Stomach (tissue), 9 donors: ENCODE results near the gene OGN. TPM values are rescaled to one million over a fixed set of nuclear protein-coding genes. Genes with fewer than 3 reads are reported as not detected.
"Not testable (repeated sequence)": the region's sequence is repeated elsewhere in the genome, so short reads cannot be mapped to it uniquely, and the experiment has no call there.

Experiments
- DNase-seq, 2 donors: peaks; one replicate each; pipeline versions ENCODE4 v3.0.0 to v3.0.0-alpha.2; 2013 to 2019
- H3K27ac ChIP-seq, 5 donors: fragments of 200-600 bp in 4 of 5; sonication (generic) in 4 of 5; one replicate each; pipeline ENCODE4 v1.5.1; 2013 to 2019; ENCODE audit warnings: mild to moderate bottlenecking in 1 of 5, moderate library complexity in 1 of 5
- H3K27me3 ChIP-seq, 3 donors: fragments of 200-600 bp; sonication (generic); one replicate each; pipeline ENCODE4 v1.5.1; 2017 to 2019; ENCODE audit warnings: mixed run types in 1 of 3
- H3K36me3 ChIP-seq, 4 donors: fragments of 200-600 bp; sonication (generic); 1 replicate in 3 of 4; 2 replicates in 1 of 4; pipeline ENCODE4 v1.5.1; 2016 to 2019
- H3K4me1 ChIP-seq, 4 donors: fragments of 200-600 bp; sonication (generic); one replicate each; pipeline ENCODE4 v1.5.1; 2016 to 2019
- H3K4me3 ChIP-seq, 4 donors: fragments of 200-600 bp; sonication (generic) in 3 of 4; one replicate each; pipeline ENCODE4 v1.5.1; 2016 to 2019; ENCODE audit warnings: mild to moderate bottlenecking in 1 of 4
- H3K9me3 ChIP-seq, 4 donors: fragments of 200-600 bp; sonication (generic); one replicate each; pipeline ENCODE4 v1.5.1; 2016 to 2019
- CTCF ChIP-seq, 7 experiments: fragments of 450-650 bp in 4 of 7; fragments of 200-600 bp in 3 of 7; sonication (generic) in 3 of 7; IDR thresholded peaks; one replicate each; pipeline ENCODE4 v1.5.1; 2016 to 2019; ENCODE audit warnings: antibody characterized with exemption in 7 of 7, control low read depth in 2 of 7, mild to moderate bottlenecking in 1 of 7
- EP300 ChIP-seq: sonication (generic); formaldehyde crosslinking; IDR thresholded peaks from one replicate; pipeline ENCODE4 v1.6.1; 2017; ENCODE audit warnings: antibody characterized with exemption
- POLR2A ChIP-seq, 4 donors: fragments of 450-650 bp; IDR thresholded peaks; one replicate each; pipeline ENCODE4 v1.6.1; 2016; ENCODE audit warnings: antibody characterized with exemption in 4 of 4, control low read depth in 2 of 4, mild to moderate bottlenecking in 1 of 4, moderate library complexity in 1 of 4
- POLR2AphosphoS5 ChIP-seq, 3 donors: sonication (generic); formaldehyde crosslinking; IDR thresholded peaks; one replicate each; pipeline ENCODE4 v1.6.1; 2016; ENCODE audit warnings: antibody characterized with exemption in 3 of 3
- whole genome bisulfite sequencing, 5 donors: extraction: QIAGEN DNeasy Blood & Tissue Kit in 3 of 5; methylation state at CpG; one replicate each; pipeline versions ENCODE4 v1.1.5 to v1.1.7; 2013 to 2018; 5-methylcytosine and 5-hydroxymethylcytosine counted together
- intact Hi-C: fragments of 100-400 bp; cut with DNase I; formaldehyde crosslinking; loops from one replicate; pipeline ENCODE4 v1.15.1; 2023; ENCODE audit warnings: low total_unique reads
- polyA plus RNA-seq, 3 donors: library from polyadenylated mRNA; stranded (reverse); fragments of 200-250 nt; gene quantifications; one replicate each; pipeline ENCODE4 v1.2.3, GENCODE V29; 2013
- total RNA-seq, 5 donors: library from RNA; depleted of rRNA; stranded (reverse); fragments of >200 nt; gene quantifications; one replicate each; pipeline versions ENCODE4 v1.1.0 to v1.2.3, GENCODE V29; 2014 to 2016
- donor health status: healthy with polysubstance abuse.
- donor health status: Bipolar disorder and iron deficiency.
- donor health status: healthy.

Gene OGN
- total and polyA plus RNA-seq, 8 donors = 0.87 to 138 (median 7.4) TPM

- 49 to 83% (median 65%) methylated on average over 1 of the region's 1 CpG for WGBS, 5 donors
- intact Hi-C loops = no loop called here
- no peaks in the 10 kb centered on the region for H3K36me3 ChIP-seq
- no peak for TF ChIP-seq POLR2AphosphoS5 (IDR thresholded peaks at IDR 0.05)
- TF ChIP-seq POLR2A (IDR thresholded peaks at IDR 0.05) = no peak
- TF ChIP-seq EP300 = no peak
- no peak for TF ChIP-seq CTCF (IDR thresholded peaks at IDR 0.05)
- H3K27me3 ChIP-seq = no peaks in the 10 kb centered on the region
- H3K27ac ChIP-seq = no peak overlapping the region
- no peak overlapping the region for H3K4me3 ChIP-seq
- no peak for DNase-seq
- H3K9me3 ChIP-seq = no peaks in the 10 kb centered on the region
- no peaks in the 10 kb centered on the region for H3K4me1 ChIP-seq
Measured at GRCh38 chr9:92414566-92414965, 10.2 kb upstream of the OGN start.

- H3K36me3 ChIP-seq, H3K27ac ChIP-seq, H3K4me3 ChIP-seq, H3K9me3 ChIP-seq, H3K27me3 ChIP-seq, DNase-seq, intact Hi-C loops, H3K4me1 ChIP-seq: not testable (repeated sequence)
- 78 to 88% (median 84%) methylated on average over 4 of the region's 4 CpGs for WGBS, 5 donors
Measured at GRCh38 chr9:92411157-92411556, 6.8 kb upstream of the OGN start.

- Histone ChIP-seq H3K27me3 (no peaks in the 10 kb centered on the region), H3K4me1 (peaks cover 0 to 15% (median 7%) of the 10 kb centered on the region in 4 donors), H3K4me3 (no peak overlapping the region), H3K27ac (no peak overlapping the region), H3K9me3 (no peaks in the 10 kb centered on the region), H3K36me3 (no peaks in the 10 kb centered on the region)
- no peak for TF ChIP-seq CTCF (IDR thresholded peaks at IDR 0.05)
- no peak for TF ChIP-seq POLR2AphosphoS5 (IDR thresholded peaks at IDR 0.05)
- TF ChIP-seq EP300 = no peak
- no peak for TF ChIP-seq POLR2A (IDR thresholded peaks at IDR 0.05)
- DNase-seq = no peak
- 85 to 94% (median 89%) methylated on average over 2 of the region's 2 CpGs for WGBS, 5 donors
- intact Hi-C loops = no loop called here
Measured at GRCh38 chr9:92408747-92409478, 4.5 kb upstream of the OGN start.

GRCh38 chr9:92407818-92408217, 3.4 kb upstream of the OGN start:
- Histone ChIP-seq H3K36me3 (no peaks in the 10 kb centered on the region), H3K9me3 (no peaks in the 10 kb centered on the region), H3K4me1 (peaks cover 0 to 15% (median 7%) of the 10 kb centered on the region in 4 donors), H3K27ac (no peak overlapping the region), H3K4me3 (no peak overlapping the region), H3K27me3 (no peaks in the 10 kb centered on the region)
- intact Hi-C loops = no loop called here
- no peak for TF ChIP-seq CTCF (IDR thresholded peaks at IDR 0.05)
- no peak for TF ChIP-seq POLR2AphosphoS5 (IDR thresholded peaks at IDR 0.05)
- no peak for TF ChIP-seq POLR2A (IDR thresholded peaks at IDR 0.05)
- no peak for TF ChIP-seq EP300
- DNase-seq = no peak
- 90 to 99% (median 96%) methylated on average over 2 of the region's 2 CpGs for WGBS, 5 donors

GRCh38 chr9:92406477-92406876, 2.1 kb upstream of the OGN start:
- intact Hi-C loops = no loop called here
- H3K36me3 ChIP-seq = no peaks in the 10 kb centered on the region
- H3K27ac ChIP-seq = peak overlapping the region in 3 of 5 donors; percentile 30 to 40 (median 33)
- TF ChIP-seq POLR2A (IDR thresholded peaks at IDR 0.05) (no peak), CTCF (IDR thresholded peaks at IDR 0.05) (no peak), EP300 (no peak), POLR2AphosphoS5 (IDR thresholded peaks at IDR 0.05) (no peak)
- peak in 1 of 2 donors; percentile 62 for DNase-seq
- H3K9me3 ChIP-seq = no peaks in the 10 kb centered on the region
- 35 to 58% (median 39%) methylated on average over 3 of the region's 3 CpGs for WGBS, 5 donors
- H3K4me1 ChIP-seq = peaks cover 0 to 15% (median 7%) of the 10 kb centered on the region in 4 donors
- no peaks in the 10 kb centered on the region for H3K27me3 ChIP-seq
- H3K4me3 ChIP-seq = peak overlapping the region in 1 of 4 donors; percentile 8
